Ovary (tissue), 3 donors: ENCODE measurements around the gene TSPAN16.

ENCODE experiments used
- EP300 ChIP-seq: sonication (generic); formaldehyde crosslinking; IDR thresholded peaks from one replicate; pipeline ENCODE4 v1.6.1; 2017; ENCODE audit warnings: antibody characterized with exemption
- POLR2A ChIP-seq: fragments of 450-650 bp; IDR thresholded peaks from one replicate; pipeline ENCODE4 v1.6.1; 2017; ENCODE audit warnings: antibody characterized with exemption, mild to moderate bottlenecking, moderate library complexity
- TF ChIP-seq, protein P1 (sequence below), 3 donors: fragments of 450-650 bp in 2 of 3; fragments of 200-600 bp in 1 of 3; IDR thresholded peaks; one replicate each; pipeline versions ENCODE4 v1.5.1 to v1.8.0; 2016 to 2022; ENCODE audit warnings: antibody characterized with exemption in 3 of 3, mild to moderate bottlenecking in 1 of 3
- donor health status: DM: no; HTN: no; CAD: no.

DNA sequence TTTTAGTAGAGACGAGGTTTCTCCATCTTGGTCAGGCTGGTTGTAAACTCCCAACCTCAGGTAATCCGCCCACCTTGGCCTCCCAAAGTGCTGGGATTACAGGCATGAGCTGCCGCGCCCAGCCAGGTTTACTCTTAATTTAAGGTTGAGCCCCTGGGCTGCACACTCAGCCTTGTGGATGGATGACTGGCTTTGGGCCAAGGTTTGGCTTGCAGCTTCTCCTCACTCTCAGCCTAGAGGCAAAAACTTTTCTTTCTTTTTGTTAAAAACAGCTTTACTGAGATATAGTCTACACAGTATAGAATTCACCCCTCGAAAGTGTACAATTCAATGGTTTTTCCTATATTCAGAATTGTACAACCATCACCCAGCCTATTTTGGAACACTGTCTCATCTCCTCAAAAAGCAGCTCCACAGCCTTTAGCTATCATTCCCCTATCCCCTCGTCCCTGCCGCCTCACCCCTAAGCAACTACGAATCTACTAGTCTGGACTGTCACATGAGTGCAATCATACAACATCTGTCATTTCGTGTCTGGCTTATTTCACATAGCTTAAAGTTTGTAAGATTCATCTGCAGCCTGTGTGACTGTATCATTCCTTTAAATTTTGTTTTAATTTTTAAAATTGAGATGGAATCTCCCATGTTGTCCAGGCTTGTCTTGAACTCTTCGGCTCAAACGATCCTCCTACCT, 14.5 kb upstream of the TSPAN16 start:
- TF ChIP-seq, protein P1, sequence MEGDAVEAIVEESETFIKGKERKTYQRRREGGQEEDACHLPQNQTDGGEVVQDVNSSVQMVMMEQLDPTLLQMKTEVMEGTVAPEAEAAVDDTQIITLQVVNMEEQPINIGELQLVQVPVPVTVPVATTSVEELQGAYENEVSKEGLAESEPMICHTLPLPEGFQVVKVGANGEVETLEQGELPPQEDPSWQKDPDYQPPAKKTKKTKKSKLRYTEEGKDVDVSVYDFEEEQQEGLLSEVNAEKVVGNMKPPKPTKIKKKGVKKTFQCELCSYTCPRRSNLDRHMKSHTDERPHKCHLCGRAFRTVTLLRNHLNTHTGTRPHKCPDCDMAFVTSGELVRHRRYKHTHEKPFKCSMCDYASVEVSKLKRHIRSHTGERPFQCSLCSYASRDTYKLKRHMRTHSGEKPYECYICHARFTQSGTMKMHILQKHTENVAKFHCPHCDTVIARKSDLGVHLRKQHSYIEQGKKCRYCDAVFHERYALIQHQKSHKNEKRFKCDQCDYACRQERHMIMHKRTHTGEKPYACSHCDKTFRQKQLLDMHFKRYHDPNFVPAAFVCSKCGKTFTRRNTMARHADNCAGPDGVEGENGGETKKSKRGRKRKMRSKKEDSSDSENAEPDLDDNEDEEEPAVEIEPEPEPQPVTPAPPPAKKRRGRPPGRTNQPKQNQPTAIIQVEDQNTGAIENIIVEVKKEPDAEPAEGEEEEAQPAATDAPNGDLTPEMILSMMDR (IDR thresholded peaks at IDR 0.05) = no peak
- TF ChIP-seq POLR2A (no peak), EP300 (no peak)
